GM13976 (cell line): ENCODE measurements around the gene CBFA2T2.
"Not testable (repeated sequence)": the region's sequence is repeated elsewhere in the genome, so short reads cannot be mapped to it uniquely, and the experiment has no call there.

Experiments
- DNase-seq: peaks from one replicate; pipeline ENCODE4 v3.0.0; 2012; ENCODE audit warnings: low spot score
- in situ Hi-C: fragments of 300-500 bp; cut with MboI; formaldehyde crosslinking; loops from one replicate; pipeline ENCODE4 v1.12.0; 2022; ENCODE audit warnings: low sequenced_read_pairs, mixed read lengths, inconsistent platforms; ENCODE audit not compliant: unreplicated experiment
- TF ChIP-seq, protein P1 (sequence below): IDR thresholded peaks from 2 replicates; pipeline ENCODE4 v1.5.1; 2012; ENCODE audit warnings: borderline replicate concordance, mild to moderate bottlenecking; ENCODE audit not compliant: insufficient read depth; ENCODE audit errors: extremely low read depth, missing control alignments, control extremely low read depth

The CBFA2T2 gene

GRCh38 chr20:33482581-33482980 lies 7.3 kb upstream of the CBFA2T2 start:
- TF ChIP-seq, protein P1, sequence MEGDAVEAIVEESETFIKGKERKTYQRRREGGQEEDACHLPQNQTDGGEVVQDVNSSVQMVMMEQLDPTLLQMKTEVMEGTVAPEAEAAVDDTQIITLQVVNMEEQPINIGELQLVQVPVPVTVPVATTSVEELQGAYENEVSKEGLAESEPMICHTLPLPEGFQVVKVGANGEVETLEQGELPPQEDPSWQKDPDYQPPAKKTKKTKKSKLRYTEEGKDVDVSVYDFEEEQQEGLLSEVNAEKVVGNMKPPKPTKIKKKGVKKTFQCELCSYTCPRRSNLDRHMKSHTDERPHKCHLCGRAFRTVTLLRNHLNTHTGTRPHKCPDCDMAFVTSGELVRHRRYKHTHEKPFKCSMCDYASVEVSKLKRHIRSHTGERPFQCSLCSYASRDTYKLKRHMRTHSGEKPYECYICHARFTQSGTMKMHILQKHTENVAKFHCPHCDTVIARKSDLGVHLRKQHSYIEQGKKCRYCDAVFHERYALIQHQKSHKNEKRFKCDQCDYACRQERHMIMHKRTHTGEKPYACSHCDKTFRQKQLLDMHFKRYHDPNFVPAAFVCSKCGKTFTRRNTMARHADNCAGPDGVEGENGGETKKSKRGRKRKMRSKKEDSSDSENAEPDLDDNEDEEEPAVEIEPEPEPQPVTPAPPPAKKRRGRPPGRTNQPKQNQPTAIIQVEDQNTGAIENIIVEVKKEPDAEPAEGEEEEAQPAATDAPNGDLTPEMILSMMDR: no peak
- in situ Hi-C loops: no loop called here
- no peak for DNase-seq

DNA sequence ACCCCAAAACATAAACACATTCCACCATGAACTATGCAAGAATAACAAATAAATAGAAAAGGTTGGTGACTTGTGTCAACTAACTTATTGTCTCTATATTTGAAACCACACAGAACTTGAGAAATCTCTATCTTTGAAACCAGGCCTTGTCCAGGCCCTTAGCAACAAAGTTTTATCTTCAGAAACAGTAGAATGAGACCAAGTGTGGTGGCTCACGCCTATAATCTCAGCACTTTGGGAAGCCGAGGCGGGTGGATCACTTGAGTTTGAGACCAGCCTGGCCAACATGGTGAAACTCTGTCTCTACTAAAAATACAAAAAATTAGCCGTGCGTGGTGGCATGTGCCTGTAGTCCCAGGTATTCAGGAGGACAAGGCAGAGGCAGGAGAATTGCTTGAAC lies 6.7 kb upstream of the CBFA2T2 start:
- DNase-seq, in situ Hi-C loops: not testable (repeated sequence)

DNA sequence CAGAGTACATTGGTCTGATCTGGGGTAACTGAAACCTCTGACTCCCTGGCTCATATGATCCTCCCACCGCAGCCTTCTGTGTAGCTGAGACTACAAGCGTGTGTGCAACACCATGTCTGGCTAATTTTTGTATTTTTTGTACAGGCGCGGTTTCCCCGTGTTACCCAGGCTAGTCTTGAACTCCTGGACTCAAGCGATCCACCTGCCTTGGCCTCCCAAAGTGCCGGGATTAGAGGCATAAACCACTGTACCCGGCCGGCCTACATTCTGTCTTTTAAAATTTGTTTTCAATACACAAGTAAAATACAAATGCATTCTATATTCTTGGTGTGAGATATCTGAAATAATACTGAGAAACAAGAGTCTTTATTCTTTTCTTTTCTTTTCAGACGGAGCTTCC lies 1.7 kb upstream of the CBFA2T2 start:
- no peak for DNase-seq
- TF ChIP-seq, protein P1: no peak
- in situ Hi-C loops: no loop called here

- in situ Hi-C loops, DNase-seq: not testable (repeated sequence)
These were observed 1.0 kb upstream of the CBFA2T2 start for GRCh38 chr20:33488661-33489494.

- in situ Hi-C loops: no loop called here
- peak; percentile 100 for DNase-seq
- TF ChIP-seq, protein P1: no peak
These were observed 337 bp upstream of the CBFA2T2 start for GRCh38 chr20:33489495-33490022.

GRCh38 chr20:33490934-33491656 lies 1.2 kb downstream of the CBFA2T2 start:
- in situ Hi-C loops: no loop called here
- TF ChIP-seq, protein P1: no peak
- peak; percentile 6 for DNase-seq

DNA sequence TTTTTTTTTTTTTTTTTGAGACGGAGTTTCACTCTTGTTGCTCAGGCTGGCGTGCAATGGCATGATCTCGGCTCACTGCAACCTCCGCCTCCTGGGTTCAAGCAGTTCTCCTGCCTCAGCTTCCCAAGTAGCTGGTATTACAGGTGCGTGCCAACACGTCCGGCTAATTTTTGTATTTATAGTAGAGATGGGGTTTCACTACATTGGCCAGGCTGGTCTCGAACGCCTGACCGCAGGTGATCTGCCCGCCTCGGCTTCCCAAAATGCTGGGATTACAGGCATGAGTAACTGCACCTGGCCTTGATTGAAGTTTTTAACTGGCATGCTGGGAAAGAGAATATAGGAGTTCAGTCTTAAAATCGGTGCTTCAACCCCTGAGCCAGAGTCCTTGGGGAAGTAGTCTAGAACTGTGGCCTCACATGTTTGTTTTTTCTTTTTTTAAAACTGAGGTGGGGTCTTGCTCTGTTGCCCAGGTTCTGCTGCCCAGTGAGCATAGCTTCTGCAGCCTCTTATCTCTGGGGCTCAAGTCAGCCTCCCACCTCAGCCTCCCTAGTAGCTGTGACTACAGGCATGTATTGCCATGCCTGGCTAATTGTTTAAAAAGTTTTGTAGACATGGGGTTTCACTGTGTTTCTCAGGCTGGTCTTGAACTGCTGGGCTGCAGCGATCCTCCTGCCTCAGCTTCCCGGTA lies 3.3 kb downstream of the CBFA2T2 start:
- in situ Hi-C loops: no loop called here
- TF ChIP-seq, protein P1: no peak
- DNase-seq: no peak

DNA sequence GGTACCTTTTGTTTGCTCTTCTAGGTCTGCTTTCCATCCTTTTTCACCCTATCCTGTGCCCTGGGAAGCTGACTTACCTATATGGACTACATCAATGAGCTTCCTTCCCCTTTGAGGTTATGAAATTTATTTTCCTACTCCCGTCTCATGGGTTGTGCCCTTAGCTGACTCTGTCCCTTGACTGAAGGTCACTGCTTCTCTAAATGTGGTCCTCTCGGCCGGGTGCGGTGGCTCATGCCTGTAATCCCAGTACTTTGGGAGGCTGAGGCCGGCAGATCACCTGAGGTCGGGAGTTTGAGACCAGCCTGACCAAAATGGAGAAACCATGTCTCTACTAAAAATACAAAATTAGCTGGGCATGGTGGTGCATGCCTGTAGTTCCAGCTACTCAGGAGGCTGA lies 6.9 kb downstream of the CBFA2T2 start:
- DNase-seq, in situ Hi-C loops: not testable (repeated sequence)
